ENCODE results near the gene CACNA2D2. TPM values are rescaled to one million over a fixed set of nuclear protein-coding genes. Genes with fewer than 3 reads are reported as not detected.

Gene CACNA2D2
- total RNA-seq, 2 experiments from 2014 or later, result 0.56 to 1.1 TPM

GRCh38 chr3:50319181-50319893 lies 184.1 kb downstream of the CACNA2D2 start:
- CTCF ChIA-PET, result interaction anchor here (2.0 to 18.0 kb wide), 3 partner anchors 16 to 58 kb away, joined by 4 to 266 read pairs (median 91); partner anchors contain the start of genes HYAL1, HYAL3, IFRD2 and NAA80
- H3K4me3 Mint-ChIP-seq, result no peak overlapping the region
- no peaks in the 10 kb centered on the region for H3K9me3 Mint-ChIP-seq (ENCODE audit: low read depth)
- no peak for ATAC-seq
- DNase-seq, result peak; percentile 39
- no peaks in the 10 kb centered on the region for H3K27me3 Mint-ChIP-seq
- H3K4me1 Mint-ChIP-seq, result peaks cover 45% of the 10 kb centered on the region
- no peak overlapping the region for H3K27ac Mint-ChIP-seq
- H3K36me3 Mint-ChIP-seq, result peaks cover 3% of the 10 kb centered on the region

GRCh38 chr3:50318615-50319014 lies 184.8 kb downstream of the CACNA2D2 start:
- H3K27ac Mint-ChIP-seq, result no peak overlapping the region
- no peak overlapping the region for H3K4me3 Mint-ChIP-seq
- no peak for ATAC-seq
- CTCF ChIA-PET, result interaction anchor here (2.0 to 18.0 kb wide), 3 partner anchors 17 to 58 kb away, joined by 4 to 266 read pairs (median 91); partner anchors contain the start of genes HYAL1, HYAL3, IFRD2 and NAA80
- peak; percentile 38 for DNase-seq
- H3K27me3 Mint-ChIP-seq, result no peaks in the 10 kb centered on the region
- peaks cover 3% of the 10 kb centered on the region for H3K36me3 Mint-ChIP-seq
- no peaks in the 10 kb centered on the region for H3K9me3 Mint-ChIP-seq (ENCODE audit: low read depth)
- H3K4me1 Mint-ChIP-seq, result peaks cover 50% of the 10 kb centered on the region

GRCh38 chr3:50318163-50318562 lies 185.3 kb downstream of the CACNA2D2 start:
- Mint-ChIP-seq H3K27ac (no peak overlapping the region), H3K36me3 (peaks cover 3% of the 10 kb centered on the region), H3K4me1 (peaks cover 50% of the 10 kb centered on the region), H3K4me3 (no peak overlapping the region), H3K27me3 (no peaks in the 10 kb centered on the region), H3K9me3 (ENCODE audit: low read depth) (no peaks in the 10 kb centered on the region)
- DNase-seq, result peak; percentile 38
- no peak for ATAC-seq
- CTCF ChIA-PET, result interaction anchor here (1.9 to 18.0 kb wide), 3 partner anchors 15 to 57 kb away, joined by 4 to 266 read pairs (median 6); partner anchors contain the start of genes HYAL1, HYAL3, IFRD2 and NAA80

- Mint-ChIP-seq H3K9me3 (ENCODE audit: low read depth) (no peaks in the 10 kb centered on the region), H3K4me1 (peaks cover 49% of the 10 kb centered on the region), H3K27me3 (no peaks in the 10 kb centered on the region), H3K36me3 (peaks cover 3% of the 10 kb centered on the region), H3K4me3 (no peak overlapping the region), H3K27ac (peak overlapping the region; percentile 91)
- CTCF ChIA-PET, result interaction anchor here (0.7 to 18.0 kb wide), 5 partner anchors 16 to 91 kb away, joined by 3 to 266 read pairs (median 6); partner anchors contain the start of genes HYAL1, HYAL3, IFRD2 and NAA80
- ATAC-seq (no peak), DNase-seq (peak; percentile 43)
Measured at GRCh38 chr3:50317300-50317699, 186.1 kb downstream of the CACNA2D2 start.

GRCh38 chr3:50316657-50317242 lies 186.7 kb downstream of the CACNA2D2 start:
- Mint-ChIP-seq H3K9me3 (ENCODE audit: low read depth) (no peaks in the 10 kb centered on the region), H3K36me3 (peaks cover 3% of the 10 kb centered on the region), H3K4me3 (peak overlapping the region; percentile 60), H3K27ac (peak overlapping the region; percentile 91), H3K4me1 (peaks cover 48% of the 10 kb centered on the region), H3K27me3 (no peaks in the 10 kb centered on the region)
- DNase-seq (peak; percentile 94), ATAC-seq (peak; percentile 82)
- CTCF ChIA-PET, result interaction anchor here (0.6 to 18.0 kb wide), 7 partner anchors 17 to 122 kb away, joined by 3 to 266 read pairs (median 5); partner anchors contain the start of genes HYAL1, HYAL3, IFRD2 and NAA80

GRCh38 chr3:50314816-50315215 lies 188.6 kb downstream of the CACNA2D2 start:
- ATAC-seq (no peak), DNase-seq (peak; percentile 35)
- Mint-ChIP-seq H3K27ac (peak overlapping the region; percentile 48), H3K4me3 (no peak overlapping the region), H3K4me1 (peaks cover 39% of the 10 kb centered on the region), H3K36me3 (peaks cover 4% of the 10 kb centered on the region), H3K9me3 (ENCODE audit: low read depth) (peaks cover 1% of the 10 kb centered on the region), H3K27me3 (no peaks in the 10 kb centered on the region)
- CTCF ChIA-PET, result interaction anchor here (1.6 to 18.0 kb wide), 4 partner anchors 9 to 120 kb away, joined by 6 to 266 read pairs (median 8); partner anchors contain the start of genes HYAL1, HYAL3, IFRD2 and NAA80

- Mint-ChIP-seq H3K27me3 (no peaks in the 10 kb centered on the region), H3K4me3 (no peak overlapping the region), H3K27ac (peak overlapping the region; percentile 48), H3K9me3 (ENCODE audit: low read depth) (peaks cover 3% of the 10 kb centered on the region), H3K4me1 (peaks cover 35% of the 10 kb centered on the region), H3K36me3 (peaks cover 8% of the 10 kb centered on the region)
- CTCF ChIA-PET, result interaction anchor here (1.6 to 18.0 kb wide), 4 partner anchors 10 to 120 kb away, joined by 6 to 266 read pairs (median 8); partner anchors contain the start of genes HYAL1, HYAL3, IFRD2 and NAA80
- ATAC-seq (no peak), DNase-seq (peak; percentile 39)
Measured at GRCh38 chr3:50314342-50314741, 189.1 kb downstream of the CACNA2D2 start.

Other genes starting within 250 kb of the CACNA2D2 start
- under 1 TPM; 0.16 to 0.70 TPM for gene SEMA3B, start 234.5 kb downstream of the CACNA2D2 start, total RNA-seq
- gene LSMEM2, start 224.5 kb downstream of the CACNA2D2 start, total RNA-seq, result not detected
- 100 to 1,000 TPM in 1 of 2 experiments, 10 to 100 TPM in 1; 74.8 to 103 TPM for gene IFRD2, start 211.2 kb downstream of the CACNA2D2 start, total RNA-seq
- 10 to 100 TPM; 13.0 to 14.3 TPM for gene HYAL3, start 204.2 kb downstream of the CACNA2D2 start, total RNA-seq
- 10 to 100 TPM; 23.1 to 37.3 TPM for gene NAA80, start 204.2 kb downstream of the CACNA2D2 start, total RNA-seq
- gene HYAL1, start 200.1 kb downstream of the CACNA2D2 start, total RNA-seq, result under 1 TPM; 0.14 to 0.15 TPM
- gene HYAL2, start 180.9 kb downstream of the CACNA2D2 start, total RNA-seq, result 1 to 10 TPM; 7.4 TPM
- gene TUSC2, start 175.4 kb downstream of the CACNA2D2 start, total RNA-seq, result 10 to 100 TPM; 20.4 to 25.0 TPM
- gene RASSF1, start 162.8 kb downstream of the CACNA2D2 start, total RNA-seq, result 100 to 1,000 TPM; 124 to 205 TPM
- gene ZMYND10, start 157.9 kb downstream of the CACNA2D2 start, total RNA-seq, result 1 to 10 TPM; 2.4 to 2.9 TPM
- gene NPRL2, start 152.9 kb downstream of the CACNA2D2 start, total RNA-seq, result 10 to 100 TPM; 45.3 to 49.7 TPM
- 10 to 100 TPM; 35.1 to 37.7 TPM for gene CYB561D2, start 152.8 kb downstream of the CACNA2D2 start, total RNA-seq
- gene TMEM115, start 144.1 kb downstream of the CACNA2D2 start, total RNA-seq, result 10 to 100 TPM; 19.8 to 23.0 TPM
- gene C3orf18, start 64.1 kb upstream of the CACNA2D2 start, total RNA-seq, result 10 to 100 TPM; 15.6 to 17.8 TPM
- gene HEMK1, start 65.9 kb upstream of the CACNA2D2 start, total RNA-seq, result 10 to 100 TPM; 49.9 to 61.3 TPM
- gene CISH, start 108.1 kb upstream of the CACNA2D2 start, total RNA-seq, result 100 to 1,000 TPM; 266 to 369 TPM
- gene MAPKAPK3, start 113.5 kb upstream of the CACNA2D2 start, total RNA-seq, result 100 to 1,000 TPM; 156 to 175 TPM
- 1 to 10 TPM; 3.4 to 4.1 TPM for gene DOCK3, start 171.3 kb upstream of the CACNA2D2 start, total RNA-seq

Measured in activated CD8-positive, alpha-beta memory T cell treated with anti-CD3 and anti-CD28 coated beads, Interleukin-2, amount 10 ng/mL, durations not matched to agents 7 days and 5 days (primary cell).